T-helper 2 cell treated with Interferon-gamma antibody and Interleukin-4, amounts not matched to agents 100 ng/mL and 5 ng/mL, for 36 hours (primary cell): ENCODE data around the gene PLA2G1B. TPM values are rescaled to one million over a fixed set of nuclear protein-coding genes. Genes with fewer than 3 reads are reported as not detected.
"Not testable (repeated sequence)": the region's sequence is repeated elsewhere in the genome, so short reads cannot be mapped to it uniquely, and the experiment has no call there.

Experiments used
- intact Hi-C: fragments of 100-400 bp; cut with micrococcal nuclease; formaldehyde crosslinking; loops from one replicate; pipeline ENCODE4 v1.15.1; 2023
- total RNA-seq: library from RNA; stranded (reverse); gene quantifications from 2 replicates; pipeline ENCODE4 v1.2.3, GENCODE V29; 2022

PLA2G1B gene
- total RNA-seq, 1 donor from 2014 or later = not detected

- intact Hi-C loops = no loop called here
Measured at GRCh38 chr12:120359128-120359527, 31.5 kb upstream of the PLA2G1B start.

GRCh38 chr12:120358412-120359100, 31.0 kb upstream of the PLA2G1B start:
- intact Hi-C loops = no loop called here

- intact Hi-C loops = loop anchor here (2.0 kb wide), 1 partner anchor 82 kb away; the partner anchor contains the start of gene COX6A1
Measured at GRCh38 chr12:120357104-120357503, 29.5 kb upstream of the PLA2G1B start.

GRCh38 chr12:120356567-120357030, 29.0 kb upstream of the PLA2G1B start:
- intact Hi-C loops = loop anchor here (1.0 to 2.0 kb wide), 3 partner anchors 74 to 113 kb away; partner anchors contain the start of genes COX6A1 and SRSF9

- intact Hi-C loops = no loop called here
Measured at GRCh38 chr12:120353556-120354317, 26.2 kb upstream of the PLA2G1B start.

GRCh38 chr12:120353136-120353535, 25.6 kb upstream of the PLA2G1B start:
- intact Hi-C loops = no loop called here

- intact Hi-C loops = no loop called here
Measured at GRCh38 chr12:120352117-120352516, 24.5 kb upstream of the PLA2G1B start.

GRCh38 chr12:120350576-120351350, 23.2 kb upstream of the PLA2G1B start:
- intact Hi-C loops = no loop called here

- intact Hi-C loops = no loop called here
Measured at GRCh38 chr12:120347766-120348165, 20.2 kb upstream of the PLA2G1B start.

- intact Hi-C loops = no loop called here
Measured at GRCh38 chr12:120346681-120347080, 19.1 kb upstream of the PLA2G1B start.

- intact Hi-C loops = no loop called here
Measured at GRCh38 chr12:120346031-120346430, 18.5 kb upstream of the PLA2G1B start.

GRCh38 chr12:120343692-120344091, 16.1 kb upstream of the PLA2G1B start:
- intact Hi-C loops = no loop called here

GRCh38 chr12:120343039-120343537, 15.5 kb upstream of the PLA2G1B start:
- intact Hi-C loops = no loop called here

- intact Hi-C loops = no loop called here
Measured at GRCh38 chr12:120342175-120343038, 14.8 kb upstream of the PLA2G1B start.

GRCh38 chr12:120339256-120339655, 11.7 kb upstream of the PLA2G1B start:
- intact Hi-C loops = no loop called here

GRCh38 chr12:120337730-120338129, 10.2 kb upstream of the PLA2G1B start:
- intact Hi-C loops = no loop called here

- intact Hi-C loops = not testable (repeated sequence)
Measured at GRCh38 chr12:120336392-120336791, 8.8 kb upstream of the PLA2G1B start.

GRCh38 chr12:120335447-120335846, 7.9 kb upstream of the PLA2G1B start:
- intact Hi-C loops = not testable (repeated sequence)

GRCh38 chr12:120332523-120332922, 4.9 kb upstream of the PLA2G1B start:
- intact Hi-C loops = no loop called here

- intact Hi-C loops = no loop called here
Measured at GRCh38 chr12:120332041-120332440, 4.5 kb upstream of the PLA2G1B start.

GRCh38 chr12:120331390-120331789, 3.8 kb upstream of the PLA2G1B start:
- intact Hi-C loops = no loop called here
